GM10266 (cell line): ENCODE results near the gene DNAH7.
"Not testable (repeated sequence)": the region's sequence is repeated elsewhere in the genome, so short reads cannot be mapped to it uniquely, and the experiment has no call there.

ENCODE experiments used
- DNase-seq: peaks from one replicate; pipeline ENCODE4 v3.0.0; 2012; ENCODE audit errors: extremely low spot score
- TF ChIP-seq, protein P1 (sequence below): IDR thresholded peaks from 2 replicates; pipeline ENCODE4 v1.5.1; 2012; ENCODE audit warnings: mild to moderate bottlenecking, low read depth; ENCODE audit not compliant: control insufficient read depth, insufficient read depth; ENCODE audit errors: missing control alignments

Gene DNAH7

DNA sequence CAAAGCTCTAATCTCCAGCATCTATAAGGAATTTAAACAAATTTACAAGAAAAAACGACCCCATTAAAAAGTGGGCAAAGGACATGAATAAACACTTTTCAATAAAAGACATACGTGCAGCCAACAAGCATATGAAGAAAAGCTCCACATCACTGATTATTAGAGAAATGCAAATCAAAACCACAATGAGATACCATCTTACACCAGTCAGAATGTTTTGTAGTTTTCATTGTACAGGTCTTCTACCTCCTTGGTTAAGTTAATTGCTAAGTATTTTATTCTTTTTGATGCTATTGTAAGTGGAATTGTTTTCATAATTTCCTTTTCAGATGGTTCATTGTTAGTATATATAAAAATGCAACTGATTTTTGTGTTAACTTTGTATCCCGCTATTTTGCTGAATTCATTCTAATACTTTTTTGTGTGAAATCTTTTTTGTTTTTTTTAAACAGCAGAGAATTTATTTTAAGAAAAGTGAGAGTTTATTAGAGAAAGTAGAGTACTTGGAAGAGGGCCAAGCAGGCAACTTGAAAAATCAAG is 370.9 kb downstream of the DNAH7 start:
- TF ChIP-seq, protein P1, sequence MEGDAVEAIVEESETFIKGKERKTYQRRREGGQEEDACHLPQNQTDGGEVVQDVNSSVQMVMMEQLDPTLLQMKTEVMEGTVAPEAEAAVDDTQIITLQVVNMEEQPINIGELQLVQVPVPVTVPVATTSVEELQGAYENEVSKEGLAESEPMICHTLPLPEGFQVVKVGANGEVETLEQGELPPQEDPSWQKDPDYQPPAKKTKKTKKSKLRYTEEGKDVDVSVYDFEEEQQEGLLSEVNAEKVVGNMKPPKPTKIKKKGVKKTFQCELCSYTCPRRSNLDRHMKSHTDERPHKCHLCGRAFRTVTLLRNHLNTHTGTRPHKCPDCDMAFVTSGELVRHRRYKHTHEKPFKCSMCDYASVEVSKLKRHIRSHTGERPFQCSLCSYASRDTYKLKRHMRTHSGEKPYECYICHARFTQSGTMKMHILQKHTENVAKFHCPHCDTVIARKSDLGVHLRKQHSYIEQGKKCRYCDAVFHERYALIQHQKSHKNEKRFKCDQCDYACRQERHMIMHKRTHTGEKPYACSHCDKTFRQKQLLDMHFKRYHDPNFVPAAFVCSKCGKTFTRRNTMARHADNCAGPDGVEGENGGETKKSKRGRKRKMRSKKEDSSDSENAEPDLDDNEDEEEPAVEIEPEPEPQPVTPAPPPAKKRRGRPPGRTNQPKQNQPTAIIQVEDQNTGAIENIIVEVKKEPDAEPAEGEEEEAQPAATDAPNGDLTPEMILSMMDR = no peak
- DNase-seq = no peak

DNA sequence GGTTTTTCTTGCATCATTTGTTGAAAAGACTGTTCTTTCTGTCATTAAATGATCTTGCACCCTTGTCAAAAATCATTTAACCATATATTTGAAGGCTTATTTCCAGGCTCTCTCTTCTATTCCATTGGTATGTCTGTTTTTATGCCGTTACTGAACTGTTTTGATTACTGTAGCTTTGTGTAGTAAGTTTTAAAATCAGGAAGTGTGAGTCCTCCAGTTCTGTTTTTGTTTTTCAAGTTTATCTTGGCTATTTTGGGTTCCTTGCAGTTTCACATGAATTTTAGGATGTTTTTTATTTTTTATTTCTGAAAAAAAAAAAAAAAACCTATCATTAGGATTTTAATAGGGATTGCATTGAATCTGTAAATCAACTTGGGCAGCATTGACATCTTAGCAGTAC is 372.6 kb downstream of the DNAH7 start:
- TF ChIP-seq, protein P1 = no peak
- DNase-seq = no peak

DNA sequence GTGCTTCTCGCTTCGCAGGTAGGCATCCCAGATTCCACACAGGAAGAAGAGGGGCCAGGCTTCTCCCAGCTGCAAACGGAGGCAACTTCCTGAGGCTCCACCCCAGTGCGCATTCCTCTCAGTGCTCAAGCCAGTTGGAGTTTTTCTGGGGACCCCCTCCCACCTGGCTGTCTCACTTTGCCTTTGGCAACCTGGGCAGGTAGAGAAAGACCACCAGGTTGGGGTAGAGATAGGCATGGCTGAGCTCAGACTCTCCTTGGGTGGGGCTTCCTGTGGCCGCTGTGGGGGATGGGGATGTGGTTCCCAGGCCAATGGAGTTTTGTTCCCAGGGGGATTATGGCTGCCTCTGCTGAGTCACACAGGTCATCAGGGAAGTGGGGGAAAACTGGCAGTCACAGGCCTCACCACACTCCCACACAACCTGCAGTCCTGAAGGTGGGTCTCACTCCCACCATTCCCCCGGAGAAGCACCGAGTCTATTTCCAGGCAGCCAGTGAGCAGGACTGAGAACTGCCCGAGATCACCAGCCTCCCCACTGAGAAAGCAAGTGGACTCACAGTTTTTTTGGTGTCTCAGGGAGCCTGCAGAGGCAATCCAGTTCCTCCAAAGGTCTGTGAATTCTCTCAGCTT is 373.5 kb downstream of the DNAH7 start:
- no peak for DNase-seq
- TF ChIP-seq, protein P1 = no peak

DNA sequence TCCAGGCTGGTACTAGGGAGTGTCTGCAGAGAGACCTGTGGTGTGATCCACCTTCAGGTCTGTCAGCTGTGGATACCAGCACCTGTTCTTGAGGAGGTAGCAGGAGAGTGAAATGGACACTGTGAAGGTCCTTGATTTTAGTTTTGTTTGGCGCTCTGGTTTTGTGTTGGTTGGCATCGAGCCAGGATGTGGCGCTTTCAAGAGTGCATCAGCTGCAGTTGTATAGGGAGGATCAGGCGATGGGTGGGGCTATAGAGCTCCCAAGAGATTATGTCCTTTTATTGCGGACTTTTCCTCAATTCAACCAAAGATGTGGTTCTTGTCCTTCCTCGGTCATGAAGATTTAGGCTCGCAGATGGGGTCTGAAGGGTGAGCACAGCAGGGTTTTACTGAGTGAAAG is 374.1 kb downstream of the DNAH7 start:
- TF ChIP-seq, protein P1 = no peak
- no peak for DNase-seq

DNA sequence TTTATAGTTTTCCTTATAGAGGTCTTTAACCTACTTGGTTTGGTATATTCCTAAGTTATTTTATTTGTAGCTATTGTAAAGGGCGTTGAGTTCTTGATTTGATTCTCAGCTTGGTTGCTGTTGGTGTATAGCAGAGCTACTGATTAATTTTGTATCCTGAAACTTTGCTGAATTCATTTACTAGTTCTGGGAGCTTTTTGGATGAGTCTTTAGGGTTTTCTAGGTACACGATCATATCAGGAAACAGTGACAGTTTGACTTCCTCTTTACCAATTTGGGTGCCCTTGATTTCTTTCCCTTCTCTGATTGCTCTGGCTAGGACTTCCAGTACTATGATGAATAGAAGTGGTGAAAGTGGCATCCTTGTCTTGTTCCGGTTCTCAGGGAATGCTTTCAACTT is 376.1 kb downstream of the DNAH7 start:
- DNase-seq = not testable (repeated sequence)
